GM21717 (cell line): ENCODE results near the gene RNF144A.

ENCODE experiments used
- ATAC-seq: cut with Tn5 transposase; IDR thresholded peaks from one replicate; pipeline ENCODE4 v1.9.1; 2021; ENCODE audit warnings: mild to moderate bottlenecking, moderate library complexity; ENCODE audit not compliant: unreplicated experiment

RNF144A gene

DNA sequence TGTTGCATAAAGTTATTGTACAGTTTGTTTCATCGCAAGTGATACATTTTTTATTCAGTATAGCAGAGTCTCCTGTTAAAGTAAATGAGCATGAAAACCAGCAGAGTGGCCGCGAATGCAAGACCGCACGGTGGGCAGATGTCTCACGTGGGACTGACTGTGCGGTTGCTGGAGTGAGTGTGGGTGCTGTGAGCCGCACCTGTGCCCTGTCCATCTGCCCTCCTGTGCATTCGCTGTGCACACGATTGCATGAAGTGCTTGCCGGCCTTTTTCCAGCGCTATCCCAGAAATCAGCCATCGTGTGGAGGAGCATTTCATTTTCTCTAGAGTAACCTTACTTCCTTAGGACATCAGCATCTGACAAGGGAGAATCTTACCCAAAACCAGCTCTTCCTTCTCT, 118.7 kb downstream of the RNF144A start:
- no peak for ATAC-seq

DNA sequence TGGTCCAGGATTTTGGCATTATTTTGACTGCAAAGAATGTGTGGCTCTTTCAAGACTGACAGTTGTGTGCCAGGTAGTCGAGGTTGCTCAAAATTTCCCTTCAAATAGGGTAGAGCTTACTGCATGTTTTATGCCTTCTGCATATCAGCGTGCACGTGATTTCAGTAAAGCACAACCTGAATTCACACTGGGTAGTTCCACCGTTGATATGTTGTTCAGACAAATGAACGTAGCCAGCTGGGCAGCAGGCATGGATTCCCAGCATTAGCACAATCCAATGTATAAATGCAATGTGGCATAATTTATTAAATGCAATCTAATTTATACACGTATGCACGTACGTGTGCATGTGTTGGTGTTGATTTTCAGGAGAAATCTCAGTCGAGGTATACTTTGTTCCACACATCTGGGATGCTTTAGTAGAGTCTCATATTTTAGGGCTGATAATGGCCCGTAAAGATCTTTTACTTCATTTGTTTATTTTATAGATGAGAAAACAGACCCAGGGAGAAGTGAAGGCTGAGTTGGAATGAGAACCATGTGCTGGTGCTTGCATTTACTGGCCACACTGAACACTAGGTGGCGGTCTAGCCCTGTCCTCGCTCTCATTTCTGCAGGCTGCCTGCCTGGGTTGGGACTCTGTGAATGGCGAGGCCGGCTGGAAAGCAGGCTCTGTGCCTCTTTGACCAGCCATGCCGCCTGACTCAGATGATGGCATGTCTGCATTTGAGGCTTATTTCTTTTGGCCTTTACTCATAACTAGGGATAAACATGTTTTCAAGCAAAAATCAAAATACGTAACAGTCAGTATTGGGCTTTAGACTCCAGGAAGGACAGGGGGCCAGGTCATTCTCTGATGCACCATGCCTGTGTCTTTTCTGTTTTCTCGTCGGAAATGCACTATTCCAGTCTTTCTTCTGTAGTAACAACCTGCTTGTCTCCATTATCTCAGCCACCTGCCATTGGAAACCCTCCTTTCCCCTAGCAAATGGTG, 120.4 kb downstream of the RNF144A start:
- ATAC-seq = peak; percentile 87

DNA sequence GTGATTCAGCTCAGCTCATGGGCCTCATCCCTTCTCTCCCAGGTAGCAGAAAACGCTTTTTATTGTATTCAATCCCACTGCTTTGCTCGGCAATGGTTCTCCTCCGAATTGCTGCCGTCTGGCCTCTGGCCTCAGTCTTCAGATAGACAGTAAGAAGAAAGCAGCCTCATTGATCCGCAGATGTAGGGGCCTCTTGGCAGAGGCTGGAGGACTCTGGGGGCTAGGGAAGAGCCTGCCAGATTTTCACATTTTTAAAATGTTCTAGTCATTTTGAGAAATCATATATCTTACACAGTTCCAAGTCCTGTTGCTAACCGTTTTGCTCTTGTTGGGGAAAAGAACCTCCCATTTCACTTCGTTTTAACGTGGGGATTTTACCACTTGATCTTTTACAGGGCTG, 123.3 kb downstream of the RNF144A start:
- no peak for ATAC-seq

DNA sequence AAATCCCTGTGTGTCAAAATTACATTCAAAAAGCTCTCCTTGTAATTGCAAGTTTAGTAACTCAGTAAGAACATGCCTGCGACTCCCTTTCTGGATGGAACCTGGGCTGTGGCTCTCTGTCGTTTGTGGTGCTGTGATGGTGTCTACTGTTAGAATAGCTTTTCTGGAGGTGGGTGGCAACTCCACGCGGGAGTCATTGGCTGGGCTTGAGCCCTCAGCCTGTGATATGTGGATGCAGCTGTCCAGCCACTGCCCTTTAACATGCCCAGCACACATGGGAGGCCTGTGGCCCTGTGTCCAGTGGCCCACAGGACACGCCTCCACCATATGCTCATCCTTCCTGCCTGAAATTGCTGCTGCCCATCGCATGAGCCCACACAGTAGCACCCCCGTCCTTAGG, 124.2 kb downstream of the RNF144A start:
- ATAC-seq = no peak

DNA sequence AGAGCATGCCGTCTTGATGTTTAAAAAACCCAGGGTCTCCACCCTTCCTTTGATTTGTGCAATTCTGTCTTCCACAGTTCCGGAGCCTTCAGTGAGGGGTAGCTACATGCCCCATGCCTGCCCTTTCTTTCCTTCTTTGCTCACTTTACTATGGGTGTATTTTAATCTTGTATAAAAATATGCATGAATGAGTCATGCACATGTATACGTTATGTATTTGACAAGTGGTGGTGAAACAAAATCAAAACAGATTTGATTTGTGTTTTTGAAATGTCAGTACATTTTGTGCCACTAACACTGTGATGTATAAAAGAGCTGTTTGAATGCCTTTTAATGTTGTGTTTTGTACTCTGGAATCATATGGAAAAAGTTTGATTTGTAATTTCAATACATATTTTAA, 126.5 kb downstream of the RNF144A start:
- no peak for ATAC-seq

DNA sequence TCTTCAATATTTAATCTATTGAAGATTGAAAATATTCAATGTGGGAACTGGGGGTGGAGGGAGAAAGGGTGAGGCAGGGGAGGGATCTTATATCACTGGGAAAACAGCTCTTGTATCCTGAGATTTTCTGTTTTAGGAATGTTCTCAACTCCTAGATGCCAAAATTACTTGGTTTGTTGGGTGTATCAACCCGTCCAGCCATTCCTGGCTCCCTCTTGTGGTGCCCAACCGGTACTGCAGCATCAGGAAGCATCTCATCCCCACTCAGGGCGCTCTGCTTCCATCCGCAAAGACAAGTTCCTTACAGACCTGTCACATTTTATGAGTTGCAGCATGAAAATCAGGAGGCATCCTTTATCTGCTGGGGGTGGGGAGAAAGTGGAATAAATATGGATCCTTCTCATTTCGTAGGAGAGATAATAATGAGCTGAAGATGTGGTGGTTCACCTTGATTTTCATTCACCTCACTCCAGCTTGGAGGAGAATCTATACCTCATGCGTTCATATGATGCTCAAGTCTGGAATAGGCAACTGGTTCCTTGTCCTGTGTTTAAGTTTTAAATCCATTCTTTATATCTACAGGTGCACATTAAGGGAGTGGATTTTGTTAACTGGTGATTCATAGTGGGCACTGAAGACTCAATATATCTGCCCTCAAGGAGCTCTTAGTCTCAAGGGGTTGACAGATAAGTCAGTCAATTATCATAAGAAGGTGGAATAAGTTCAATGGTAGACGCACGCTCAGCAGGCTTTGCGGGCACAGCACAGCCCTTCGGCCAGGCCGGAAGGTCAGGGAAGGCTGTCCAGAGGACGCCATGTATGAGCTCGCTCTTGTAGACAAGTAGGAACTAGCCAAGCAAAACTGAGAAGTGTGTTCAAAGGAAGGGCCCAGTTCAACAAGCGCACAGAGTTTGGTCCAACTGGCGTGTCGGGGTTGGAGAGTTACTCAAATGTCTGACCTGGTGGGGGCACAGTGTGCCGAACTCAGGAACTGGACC, 127.3 kb downstream of the RNF144A start:
- peak; percentile 78 for ATAC-seq

DNA sequence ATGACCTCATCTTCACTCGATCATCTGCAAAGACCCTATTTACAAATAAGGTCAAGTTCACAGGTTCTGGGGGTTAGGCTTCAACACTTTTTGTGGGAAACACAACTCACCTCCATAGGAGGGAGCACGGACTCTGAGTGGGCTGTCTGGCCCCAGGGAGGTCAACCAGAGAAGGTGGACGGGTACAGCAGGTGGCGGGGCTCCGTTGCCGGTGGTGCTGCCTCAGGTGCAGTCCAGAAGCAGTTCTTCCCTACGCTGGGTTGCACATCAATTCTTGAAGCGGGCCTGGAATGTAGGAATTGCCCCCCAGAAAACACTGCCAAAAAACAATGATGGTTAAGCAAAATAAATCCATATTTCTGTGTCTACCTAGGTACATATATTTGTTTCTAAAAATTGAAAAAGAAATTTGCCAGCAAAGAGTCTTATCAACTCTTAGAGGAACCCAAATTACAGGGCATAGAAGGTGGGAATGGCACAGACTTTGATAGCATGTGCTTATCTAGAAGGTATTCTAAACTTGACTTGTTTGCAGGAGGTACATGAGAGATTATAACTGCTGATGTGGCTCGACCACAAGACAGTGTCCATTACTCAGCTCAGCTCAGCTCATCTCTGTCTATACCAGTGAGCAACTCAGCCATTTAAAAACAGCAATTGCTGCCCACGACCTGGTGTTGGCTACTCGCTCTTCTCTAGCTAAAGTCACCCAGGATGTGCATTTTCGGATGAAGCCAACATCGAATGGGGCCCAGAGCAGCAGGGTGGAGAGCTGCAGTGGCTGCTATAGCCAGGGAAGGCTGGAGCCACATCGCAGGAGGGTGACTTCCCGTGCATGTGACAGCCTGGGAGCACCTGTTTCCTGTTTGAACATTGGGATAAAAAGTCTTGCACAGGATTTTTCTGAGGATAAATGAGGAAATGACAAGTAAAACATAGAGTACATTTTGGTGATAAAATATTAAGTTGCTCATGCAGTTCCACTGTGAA, 128.7 kb downstream of the RNF144A start:
- no peak for ATAC-seq

DNA sequence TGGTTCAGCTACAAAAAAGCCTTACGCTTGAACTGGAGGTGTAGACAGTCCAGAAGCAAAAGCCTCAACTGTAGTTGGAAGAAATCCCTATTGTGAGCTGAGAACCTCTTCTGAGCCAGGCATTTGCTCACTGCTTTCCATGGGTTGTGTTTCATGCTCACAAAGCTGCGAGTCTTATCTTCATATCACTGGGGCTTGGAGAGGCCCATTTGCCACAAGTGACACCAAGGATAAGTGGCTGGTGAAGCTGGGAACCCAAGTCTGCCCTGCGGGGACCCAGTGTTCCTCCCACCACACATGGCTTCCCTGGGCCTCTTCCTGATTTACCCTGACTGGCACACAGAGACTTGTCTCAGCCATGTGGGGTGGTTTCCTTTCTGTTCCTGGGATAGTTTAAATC, 130.4 kb downstream of the RNF144A start:
- ATAC-seq = no peak

DNA sequence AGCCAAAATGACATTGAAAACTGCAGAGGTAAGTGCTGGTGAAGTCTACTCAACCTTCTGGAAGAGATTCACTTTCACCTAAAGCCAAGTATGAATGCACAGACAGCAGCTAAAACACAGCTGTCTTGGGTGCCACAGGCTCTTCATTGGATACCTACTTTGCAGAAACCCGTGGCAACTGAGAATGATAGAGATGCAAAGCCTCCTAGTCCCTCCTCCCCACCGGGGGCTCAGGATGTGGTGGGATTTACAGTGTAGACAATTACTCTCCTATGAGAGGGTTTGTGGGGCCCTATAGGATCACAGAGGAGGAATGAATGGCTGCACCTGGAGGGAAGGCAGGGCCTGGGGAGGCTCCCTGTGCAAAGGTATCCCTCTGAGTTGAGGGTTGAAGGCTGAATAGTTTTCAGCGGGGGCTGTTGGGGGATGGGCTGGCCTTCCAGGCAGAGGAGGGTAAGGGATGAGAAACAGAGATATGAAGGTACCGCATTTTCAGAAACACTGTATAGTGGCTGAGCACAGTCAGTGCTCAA, 131.6 kb downstream of the RNF144A start:
- no peak for ATAC-seq

DNA sequence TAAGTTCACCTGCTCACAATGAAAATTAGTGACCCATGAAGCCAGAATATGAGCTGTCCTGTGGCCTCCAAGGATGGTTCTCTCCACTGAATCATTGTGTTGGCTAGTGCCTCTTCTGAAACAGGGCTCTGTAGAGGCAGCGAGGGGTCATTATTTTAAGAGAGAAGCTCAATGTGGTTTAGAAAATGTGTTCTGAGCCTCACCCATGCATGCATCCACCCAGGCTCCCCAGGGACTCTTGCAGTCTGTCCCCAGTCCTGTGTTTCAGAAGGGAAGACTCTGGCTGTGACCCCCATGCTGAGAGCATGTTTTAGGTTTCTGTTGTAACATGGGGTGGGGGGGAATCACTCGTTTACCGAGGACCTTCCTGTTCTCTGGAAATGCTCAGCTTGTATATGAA, 135.2 kb downstream of the RNF144A start:
- ATAC-seq = peak; percentile 72

DNA sequence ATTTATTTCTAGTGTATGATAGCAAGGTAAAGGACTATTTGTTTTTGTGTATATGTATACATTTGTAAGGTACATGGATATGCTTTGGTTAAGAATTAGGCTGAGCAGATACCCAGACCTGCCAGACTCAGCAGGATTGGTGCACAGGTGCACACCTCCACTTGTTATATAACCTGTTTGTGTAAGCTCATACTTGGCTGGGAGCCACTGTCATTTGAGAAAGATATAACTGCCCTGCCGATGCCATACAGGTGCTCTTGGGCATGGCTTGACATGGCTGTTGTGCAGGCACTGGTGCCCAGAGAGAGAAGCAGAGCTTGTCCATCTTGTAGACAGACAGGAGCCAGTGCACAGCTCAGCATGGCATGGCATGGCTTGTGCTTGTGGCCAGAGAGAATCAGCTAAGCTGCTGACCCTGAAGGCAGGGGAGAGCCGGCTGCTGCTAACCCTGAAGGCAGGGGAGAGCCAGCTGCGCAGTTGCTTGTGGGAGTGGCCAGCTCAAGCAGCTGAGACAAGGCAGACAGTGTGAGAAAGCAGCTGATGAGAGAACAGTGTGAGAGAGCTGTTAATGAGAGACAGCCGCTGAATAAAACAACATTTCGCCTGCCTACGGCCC, 136.5 kb downstream of the RNF144A start:
- no peak for ATAC-seq

DNA sequence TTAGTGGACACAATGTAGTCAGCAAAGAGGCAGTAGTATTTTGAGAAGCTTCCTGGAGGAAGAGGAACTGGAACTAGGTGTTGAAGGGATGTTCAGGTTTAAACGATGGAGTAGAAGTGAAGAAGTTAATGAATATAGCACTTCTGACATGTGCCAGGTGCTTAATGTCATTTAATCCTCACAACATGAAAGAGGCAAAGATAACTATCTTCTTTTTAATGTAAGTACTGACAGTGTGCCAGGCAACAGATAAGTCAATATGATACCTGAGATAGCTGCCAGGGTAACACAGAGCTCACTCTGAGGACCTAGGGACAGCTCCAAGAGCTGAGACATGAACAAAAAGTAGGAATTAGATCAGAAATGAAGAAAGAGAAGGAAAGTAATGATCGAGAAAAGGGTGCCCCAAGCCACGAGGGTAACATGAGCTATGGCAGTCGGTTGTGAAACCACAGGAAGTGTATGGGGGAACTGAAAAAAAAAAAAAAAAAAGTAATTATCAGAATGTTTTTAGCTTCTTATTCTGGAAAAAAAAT, 140.7 kb downstream of the RNF144A start:
- ATAC-seq = peak; percentile 68

DNA sequence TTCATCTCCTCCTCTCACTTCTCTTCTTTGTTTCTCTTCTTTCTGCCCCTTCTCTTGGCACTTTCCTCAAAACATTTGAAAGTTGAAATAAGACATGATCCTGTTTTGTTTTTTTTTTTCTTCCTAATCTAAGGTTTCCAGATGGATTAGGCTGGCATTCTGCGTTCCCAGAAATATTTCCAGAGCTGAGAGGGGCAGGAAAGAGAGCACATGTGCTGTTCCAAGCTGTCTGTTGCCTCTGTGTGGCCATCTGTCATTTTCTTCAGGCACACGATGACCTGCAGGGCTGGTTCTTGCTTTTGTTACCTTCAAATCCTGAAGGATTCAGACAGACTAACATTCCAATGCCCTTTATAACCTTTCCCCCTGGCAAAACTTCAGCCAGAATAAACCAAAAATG, 142.9 kb downstream of the RNF144A start:
- ATAC-seq = no peak

DNA sequence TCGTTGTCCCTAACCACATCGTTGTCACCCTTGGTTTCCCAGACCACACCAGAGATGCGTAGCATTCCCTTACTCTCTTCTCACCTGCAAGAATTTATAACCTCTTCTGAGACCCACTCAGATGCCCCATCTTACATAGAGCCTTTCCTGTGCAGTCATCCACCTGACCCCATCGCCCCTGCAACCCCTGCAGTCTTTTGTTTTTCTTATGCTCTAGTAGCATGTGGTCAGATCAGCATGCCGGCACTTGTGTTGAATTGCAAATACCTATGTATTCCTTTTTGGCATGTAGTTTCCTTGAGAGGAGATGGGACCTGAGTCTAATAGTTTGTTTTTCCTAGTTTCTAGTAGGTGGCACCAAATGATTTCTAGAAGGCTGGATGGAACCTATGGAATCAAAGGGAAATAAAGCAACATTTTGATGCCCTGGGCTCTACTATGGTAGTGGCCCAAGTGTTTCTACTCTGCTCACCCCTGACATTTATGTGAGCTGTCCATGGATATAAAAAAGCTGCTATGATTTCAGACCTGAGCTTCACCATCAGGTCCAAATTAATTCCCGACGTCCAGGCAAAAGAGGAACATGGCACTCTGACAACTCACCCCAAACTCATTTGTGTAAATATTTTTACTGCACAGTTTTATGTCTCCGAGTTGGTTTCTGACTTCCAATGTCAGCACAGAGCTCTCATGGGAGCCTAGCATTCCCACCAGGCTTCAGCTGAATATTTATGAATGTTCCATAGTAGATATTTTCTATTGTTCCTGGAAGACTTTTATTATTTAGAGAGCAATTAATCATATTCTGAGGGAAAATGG, 143.6 kb downstream of the RNF144A start:
- no peak for ATAC-seq

DNA sequence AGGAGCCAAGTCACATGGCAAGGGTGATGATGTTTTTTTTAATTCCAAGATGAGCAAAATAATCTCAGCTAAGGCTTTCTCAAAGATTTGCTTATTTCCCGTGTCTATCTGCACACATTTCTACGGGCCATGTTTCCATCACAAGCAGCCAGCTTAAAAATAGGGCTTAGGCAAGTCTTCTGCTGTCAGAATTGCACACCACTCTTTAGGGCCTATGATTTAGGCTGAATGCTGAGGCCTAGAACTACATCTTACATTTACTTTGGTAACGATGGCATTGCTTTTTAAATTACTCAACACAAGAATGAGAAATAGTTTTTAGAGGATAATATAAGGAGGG, 144.2 kb downstream of the RNF144A start:
- ATAC-seq = no peak

DNA sequence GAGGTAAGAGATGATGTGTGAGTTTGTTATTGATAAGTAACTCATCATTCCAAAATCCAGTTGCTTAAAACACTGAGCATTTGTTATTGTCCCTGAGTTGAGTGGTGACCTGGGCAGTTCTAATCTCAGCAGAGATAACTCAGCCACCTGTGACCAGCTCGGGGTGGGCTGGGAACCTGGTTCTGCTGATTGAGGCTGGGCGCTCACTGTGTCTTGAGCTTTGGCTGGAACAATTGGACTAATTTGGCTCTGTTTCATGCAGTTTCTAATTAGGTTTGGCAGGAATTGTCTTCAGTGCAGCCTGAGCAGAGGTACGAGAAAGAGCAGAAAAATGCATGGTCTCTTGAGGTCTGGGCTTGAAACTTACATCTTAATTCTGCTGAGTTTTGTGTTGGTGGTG, 144.7 kb downstream of the RNF144A start:
- ATAC-seq = no peak

DNA sequence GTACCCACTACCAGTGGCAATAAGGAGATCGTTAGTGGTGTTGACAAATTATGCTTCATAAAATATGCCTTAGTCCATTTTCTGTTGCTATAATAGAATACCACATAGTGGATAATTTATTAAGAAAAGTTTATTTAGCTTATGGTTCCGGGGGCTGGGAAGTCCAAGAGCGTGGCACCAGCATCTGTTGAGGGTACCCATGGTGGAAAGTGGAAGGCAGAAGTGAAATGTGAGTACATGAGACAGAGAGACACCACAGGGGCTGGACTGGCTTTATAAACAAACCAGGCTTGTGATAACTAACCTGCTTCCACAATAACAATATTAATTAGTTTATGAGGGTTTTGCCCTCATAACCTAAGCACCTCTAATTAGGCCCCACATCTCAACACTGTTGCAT, 146.6 kb downstream of the RNF144A start:
- no peak for ATAC-seq

DNA sequence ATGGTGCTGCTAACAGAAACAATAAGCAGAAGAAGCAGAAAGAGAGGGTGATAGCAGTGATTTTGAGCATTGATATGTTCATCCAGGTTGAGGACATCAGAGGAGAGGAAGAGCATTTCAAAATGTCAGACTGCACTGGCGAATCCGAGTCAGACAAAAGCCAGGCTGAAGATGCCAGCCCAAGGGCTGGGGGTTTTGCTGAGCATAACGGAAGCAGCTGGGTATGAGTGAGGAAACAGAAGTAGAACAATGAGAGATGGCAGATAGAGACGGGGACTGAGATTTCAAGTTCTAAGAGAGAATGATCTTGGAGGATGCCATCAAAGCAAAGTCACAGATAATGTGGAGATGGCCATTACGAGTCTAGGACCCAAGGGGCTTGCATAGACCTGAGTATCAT, 151.2 kb downstream of the RNF144A start:
- no peak for ATAC-seq

DNA sequence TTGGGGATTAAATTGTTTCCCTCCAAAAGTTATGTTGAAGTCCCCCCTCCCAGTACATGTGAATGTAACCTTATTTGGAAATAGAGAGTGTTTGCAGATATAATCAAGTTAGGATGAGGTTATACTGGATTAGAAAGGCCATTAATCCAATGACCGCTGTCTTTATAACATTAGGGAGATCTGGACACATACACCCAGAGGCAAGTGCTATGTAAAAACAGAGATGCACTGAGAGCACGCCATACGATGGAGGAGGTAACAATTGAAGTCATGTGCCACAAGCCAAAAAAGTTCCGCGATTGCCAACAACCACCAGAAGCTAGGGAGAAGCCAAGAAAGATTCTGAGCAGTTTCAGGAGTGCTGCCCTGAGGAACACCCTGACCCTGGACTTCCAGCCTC, 153.3 kb downstream of the RNF144A start:
- ATAC-seq = no peak
